Upper lobe of left lung (tissue), 4 donors: ENCODE measurements around the gene NRXN3.

Source experiments
- POLR2AphosphoS5 ChIP-seq, 2 donors: sonication (generic); formaldehyde crosslinking; IDR thresholded peaks; one replicate each; pipeline ENCODE4 v1.5.1; 2017; ENCODE audit warnings: antibody characterized with exemption in 2 of 2
- TF ChIP-seq, protein P1 (sequence below), 6 experiments: fragments of 450-650 bp in 4 of 6; fragments of 200-600 bp in 2 of 6; sonication (generic) in 2 of 6; IDR thresholded peaks; one replicate each; pipeline ENCODE4 v1.5.1; 2016 to 2019; ENCODE audit warnings: antibody characterized with exemption in 6 of 6

DNA sequence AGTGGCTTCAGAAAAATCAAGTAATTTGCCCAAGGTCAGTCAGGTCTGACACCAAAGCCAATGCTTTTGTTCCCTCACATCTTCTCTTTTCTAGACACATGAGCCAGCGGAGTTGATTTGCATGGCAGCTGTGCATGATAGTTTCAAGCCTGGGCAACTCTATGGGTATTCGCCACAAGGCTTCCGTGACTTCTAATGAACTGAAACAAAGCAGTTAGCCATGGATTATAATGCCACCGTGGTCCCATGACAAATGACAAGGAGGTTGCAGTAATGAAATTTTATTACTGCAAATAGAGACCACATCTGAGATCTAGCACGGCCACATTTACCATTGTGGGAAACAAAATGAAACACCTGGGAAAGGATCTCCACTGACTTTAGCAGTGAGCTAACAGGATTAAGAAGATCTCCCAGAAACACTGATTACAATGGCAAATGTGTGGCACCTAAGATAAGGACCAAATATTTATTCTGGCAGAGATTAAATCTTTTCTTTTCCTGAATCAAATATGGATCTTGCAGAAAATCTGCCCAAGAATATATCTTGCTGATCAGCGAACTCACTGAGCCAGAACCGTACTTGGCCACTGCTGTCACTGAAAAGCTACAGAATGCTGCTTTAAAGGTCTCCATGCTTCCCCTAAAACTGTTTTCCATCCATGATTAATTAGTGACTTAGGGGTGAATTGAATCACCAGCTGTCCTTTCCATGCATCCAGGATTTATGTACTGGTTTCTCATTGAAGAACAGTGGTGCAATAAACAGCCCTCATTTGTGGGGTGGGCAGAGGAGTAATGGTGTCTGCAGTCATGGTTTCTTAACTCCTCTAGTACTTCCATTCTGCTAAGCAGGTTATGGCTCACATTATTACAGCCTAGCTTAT lies 1490.1 kb downstream of the NRXN3 start:
- TF ChIP-seq, protein P1, sequence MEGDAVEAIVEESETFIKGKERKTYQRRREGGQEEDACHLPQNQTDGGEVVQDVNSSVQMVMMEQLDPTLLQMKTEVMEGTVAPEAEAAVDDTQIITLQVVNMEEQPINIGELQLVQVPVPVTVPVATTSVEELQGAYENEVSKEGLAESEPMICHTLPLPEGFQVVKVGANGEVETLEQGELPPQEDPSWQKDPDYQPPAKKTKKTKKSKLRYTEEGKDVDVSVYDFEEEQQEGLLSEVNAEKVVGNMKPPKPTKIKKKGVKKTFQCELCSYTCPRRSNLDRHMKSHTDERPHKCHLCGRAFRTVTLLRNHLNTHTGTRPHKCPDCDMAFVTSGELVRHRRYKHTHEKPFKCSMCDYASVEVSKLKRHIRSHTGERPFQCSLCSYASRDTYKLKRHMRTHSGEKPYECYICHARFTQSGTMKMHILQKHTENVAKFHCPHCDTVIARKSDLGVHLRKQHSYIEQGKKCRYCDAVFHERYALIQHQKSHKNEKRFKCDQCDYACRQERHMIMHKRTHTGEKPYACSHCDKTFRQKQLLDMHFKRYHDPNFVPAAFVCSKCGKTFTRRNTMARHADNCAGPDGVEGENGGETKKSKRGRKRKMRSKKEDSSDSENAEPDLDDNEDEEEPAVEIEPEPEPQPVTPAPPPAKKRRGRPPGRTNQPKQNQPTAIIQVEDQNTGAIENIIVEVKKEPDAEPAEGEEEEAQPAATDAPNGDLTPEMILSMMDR (IDR thresholded peaks at IDR 0.05) = no peak
- no peak for TF ChIP-seq POLR2AphosphoS5 (IDR thresholded peaks at IDR 0.05)
